ENCODE data around the gene POMC. TPM values are rescaled to one million over a fixed set of nuclear protein-coding genes. Genes with fewer than 3 reads are reported as not detected.

Gene POMC
- total and polyA plus RNA-seq, 2 of the 8 experiments (the other 6 are each of a cell fraction or from before 2014, with no cell fraction given), result 1.7 to 4.7 TPM

DNA sequence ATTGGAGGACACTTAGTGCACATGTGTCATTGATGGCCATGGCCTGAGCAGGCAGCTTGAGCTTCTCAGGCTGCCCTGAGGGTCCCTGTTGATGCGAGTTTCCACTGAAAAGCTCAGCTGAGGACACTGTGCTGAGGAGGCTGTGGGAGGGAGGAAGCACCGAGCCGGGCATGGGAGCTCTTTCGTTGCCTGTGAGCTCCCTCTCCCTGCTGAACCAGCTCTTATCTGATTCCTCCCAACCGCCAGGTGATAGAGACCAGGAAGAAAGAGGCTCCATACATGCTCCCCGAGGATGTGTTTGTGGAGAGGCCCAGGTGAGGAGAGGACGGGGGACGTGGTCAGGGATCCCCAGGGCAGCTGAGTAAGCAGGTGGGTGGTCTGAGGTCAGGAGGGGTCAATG is 27.3 kb downstream of the POMC start:
- Histone ChIP-seq H2BK20ac (ENCODE audit: low read length) (no peak overlapping the region), H2AK5ac (ENCODE audit: low read depth, low read length) (no peak overlapping the region), H3K79me2 (ENCODE audit: control insufficient read depth in 1 of 2, insufficient read depth in 2 of 2, low read length in 2 of 2) (no peaks in the 10 kb centered on the region), H3K79me1 (ENCODE audit: low read depth, low read length) (no peaks in the 10 kb centered on the region), H2BK15ac (ENCODE audit: low read length) (no peak overlapping the region), H3K36me3 (ENCODE audit: control insufficient read depth in 2 of 4, insufficient read depth in 4 of 4, low read length in 3 of 4) (peaks cover 0 to 2% (median under 1%) of the 10 kb centered on the region in 4 experiments; a peak in 3 of 8 replicates), H2BK5ac (ENCODE audit: low read depth, low read length) (no peak overlapping the region), H3K4ac (replicated peaks; ENCODE audit: insufficient read length, low read depth, low read length) (no peak overlapping the region), H3K9me3 (ENCODE audit: insufficient read depth in 2 of 2, low read depth in 1 of 2, low read length in 1 of 2) (no peaks in the 10 kb centered on the region), H3K9ac (replicated peaks in 1 of 4; ENCODE audit: extremely low read depth in 1 of 4, low read depth in 3 of 4, low read length in 3 of 4) (no peak overlapping the region), H4K91ac (replicated peaks; ENCODE audit: insufficient read length, low read length) (no peak overlapping the region), H3K23ac (ENCODE audit: insufficient read length) (no peak overlapping the region), H3K4me1 (replicated peaks in 1 of 4; ENCODE audit: control insufficient read depth in 3 of 4, insufficient read depth in 4 of 4, low read length in 3 of 4) (no peaks in the 10 kb centered on the region), H4K8ac (ENCODE audit: extremely low read depth, insufficient read depth, low read length) (no peak overlapping the region), H2BK12ac (ENCODE audit: low read depth, low read length) (no peak overlapping the region), H3K23me2 (ENCODE audit: low read depth, low read length) (no peaks in the 10 kb centered on the region), H3K56ac (replicated peaks; ENCODE audit: insufficient read length, low read depth, low read length) (no peak overlapping the region), H3K4me2 (ENCODE audit: insufficient read depth in 1 of 2, low read depth in 2 of 2, low read length in 2 of 2) (no peak overlapping the region), H3K14ac (ENCODE audit: insufficient read length) (no peak overlapping the region), H3K4me3 (ENCODE audit: extremely low read depth in 1 of 4, insufficient read depth in 2 of 4, low read depth in 3 of 4, low read length in 4 of 4) (no peak overlapping the region), H4K5ac (ENCODE audit: insufficient read length, low read depth, low read length) (no peak overlapping the region), H3K27ac (ENCODE audit: low read depth, low read length) (no peak overlapping the region), H4K20me1 (replicated peaks in 1 of 2; ENCODE audit: control insufficient read depth in 1 of 2, insufficient read depth in 2 of 2, low read length in 2 of 2) (no peaks in the 10 kb centered on the region), H2AFZ (ENCODE audit: low read length) (no peak overlapping the region), H3K27me3 (replicated peaks in 1 of 4; ENCODE audit: control insufficient read depth in 3 of 4, extremely low read depth in 1 of 4, insufficient read depth in 3 of 4, low read length in 3 of 4) (no peaks in the 10 kb centered on the region), H3K18ac (ENCODE audit: extremely low read depth, low read length) (no peak overlapping the region), H2BK120ac (replicated peaks; ENCODE audit: low read depth, low read length) (no peak overlapping the region)
- ChIA-PET POLR2A (ENCODE audit: partially characterized antibody) (no interaction called here), CTCF (ENCODE audit: partially characterized antibody) (interaction anchor here (0.6 to 1.3 kb wide), 5 partner anchors 14 to 319 kb away, joined by 3 read pairs; no protein-coding TSS in a partner anchor)
- 87% methylated on average over 7 of the region's 8 CpGs; no CpG with 5 or more reads in 1 of the 2 experiments for WGBS, 2 experiments (ENCODE audit: extremely low coverage in 1 of 2, insufficient coverage in 1 of 2, insufficient read length in 1 of 2, insufficient replicate concordance in 2 of 2, low coverage in 1 of 2, low lambda C conversion rate in 2 of 2, missing lambda C conversion rate in 1 of 2)
- FAIRE-seq (no peak), DNase-seq (ENCODE audit: low read depth in 1 of 2, low spot score in 2 of 2) (no peak)
- TF ChIP-seq TEAD4 (IDR thresholded peaks at IDR 0.05; ENCODE audit: low read depth, low read length) (no peak), PHF8 (conservative IDR thresholded peaks at IDR 0.05; ENCODE audit: low read depth, low read length) (no peak), SIX5 (IDR thresholded peaks at IDR 0.05; ENCODE audit: low read depth, low read length) (no peak), CTBP2 (IDR thresholded peaks at IDR 0.05; ENCODE audit: borderline replicate concordance, insufficient read depth, insufficient read length, low read length) (no peak), RXRA (IDR thresholded peaks at IDR 0.05; ENCODE audit: insufficient read depth, low read depth, low read length) (no peak)
- TF ChIP-seq, protein P1, sequence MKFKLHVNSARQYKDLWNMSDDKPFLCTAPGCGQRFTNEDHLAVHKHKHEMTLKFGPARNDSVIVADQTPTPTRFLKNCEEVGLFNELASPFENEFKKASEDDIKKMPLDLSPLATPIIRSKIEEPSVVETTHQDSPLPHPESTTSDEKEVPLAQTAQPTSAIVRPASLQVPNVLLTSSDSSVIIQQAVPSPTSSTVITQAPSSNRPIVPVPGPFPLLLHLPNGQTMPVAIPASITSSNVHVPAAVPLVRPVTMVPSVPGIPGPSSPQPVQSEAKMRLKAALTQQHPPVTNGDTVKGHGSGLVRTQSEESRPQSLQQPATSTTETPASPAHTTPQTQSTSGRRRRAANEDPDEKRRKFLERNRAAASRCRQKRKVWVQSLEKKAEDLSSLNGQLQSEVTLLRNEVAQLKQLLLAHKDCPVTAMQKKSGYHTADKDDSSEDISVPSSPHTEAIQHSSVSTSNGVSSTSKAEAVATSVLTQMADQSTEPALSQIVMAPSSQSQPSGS (IDR thresholded peaks at IDR 0.05; ENCODE audit: low read length), result no peak
